Measurements from ENCODE around the gene CHCHD4. TPM values are rescaled to one million over a fixed set of nuclear protein-coding genes. Genes with fewer than 3 reads are reported as not detected.

CHCHD4 gene
- total RNA-seq, 1 donor from 2014 or later: 9.4 TPM

GRCh38 chr3:14153663-14154062 is 29.0 kb upstream of the CHCHD4 start:
- DNase-seq: no peak
- H3K36me3 Mint-ChIP-seq (ENCODE audit: unreplicated experiment): no peaks in the 10 kb centered on the region

GRCh38 chr3:14152963-14153355 is 28.3 kb upstream of the CHCHD4 start:
- H3K27ac Mint-ChIP-seq (ENCODE audit: unreplicated experiment): no peak overlapping the region
- peaks cover 2% of the 10 kb centered on the region for H3K9me3 Mint-ChIP-seq (ENCODE audit: unreplicated experiment)
- no peaks in the 10 kb centered on the region for H3K4me1 Mint-ChIP-seq (ENCODE audit: low read depth, unreplicated experiment)
- H3K27me3 Mint-ChIP-seq (ENCODE audit: unreplicated experiment): peaks cover 2% of the 10 kb centered on the region
- no peak for DNase-seq
- TF ChIP-seq CTCF (IDR thresholded peaks at IDR 0.05; ENCODE audit: partially characterized antibody, unreplicated experiment): no peak
- no peak overlapping the region for H3K4me3 Mint-ChIP-seq (ENCODE audit: unreplicated experiment)
- no peaks in the 10 kb centered on the region for H3K36me3 Mint-ChIP-seq (ENCODE audit: unreplicated experiment)

More at GRCh38 chr3:14153663-14154062, 29.0 kb upstream of the CHCHD4 start:
- Mint-ChIP-seq H3K9me3 (ENCODE audit: unreplicated experiment) (peaks cover 2% of the 10 kb centered on the region), H3K27ac (ENCODE audit: unreplicated experiment) (no peak overlapping the region), H3K4me1 (ENCODE audit: low read depth, unreplicated experiment) (no peaks in the 10 kb centered on the region), H3K4me3 (ENCODE audit: unreplicated experiment) (no peak overlapping the region), H3K27me3 (ENCODE audit: unreplicated experiment) (peaks cover 2% of the 10 kb centered on the region)
- TF ChIP-seq CTCF (IDR thresholded peaks at IDR 0.05; ENCODE audit: partially characterized antibody, unreplicated experiment): no peak

- peaks cover 2% of the 10 kb centered on the region for H3K9me3 Mint-ChIP-seq (ENCODE audit: unreplicated experiment)
- H3K27ac Mint-ChIP-seq (ENCODE audit: unreplicated experiment): no peak overlapping the region
- H3K36me3 Mint-ChIP-seq (ENCODE audit: unreplicated experiment): no peaks in the 10 kb centered on the region
- H3K4me3 Mint-ChIP-seq (ENCODE audit: unreplicated experiment): no peak overlapping the region
- no peak for TF ChIP-seq CTCF (IDR thresholded peaks at IDR 0.05; ENCODE audit: partially characterized antibody, unreplicated experiment)
- H3K4me1 Mint-ChIP-seq (ENCODE audit: low read depth, unreplicated experiment): peaks cover 2% of the 10 kb centered on the region
- peaks cover 2% of the 10 kb centered on the region for H3K27me3 Mint-ChIP-seq (ENCODE audit: unreplicated experiment)
- no peak for DNase-seq
Measured at GRCh38 chr3:14152233-14152962, 27.7 kb upstream of the CHCHD4 start.

GRCh38 chr3:14151471-14152083 is 26.9 kb upstream of the CHCHD4 start:
- no peak for DNase-seq
- H3K27me3 Mint-ChIP-seq (ENCODE audit: unreplicated experiment): peaks cover 2% of the 10 kb centered on the region
- H3K9me3 Mint-ChIP-seq (ENCODE audit: unreplicated experiment): peaks cover 2% of the 10 kb centered on the region
- H3K36me3 Mint-ChIP-seq (ENCODE audit: unreplicated experiment): no peaks in the 10 kb centered on the region
- no peak overlapping the region for H3K4me3 Mint-ChIP-seq (ENCODE audit: unreplicated experiment)
- TF ChIP-seq CTCF (IDR thresholded peaks at IDR 0.05; ENCODE audit: partially characterized antibody, unreplicated experiment): no peak
- H3K4me1 Mint-ChIP-seq (ENCODE audit: low read depth, unreplicated experiment): peaks cover 4% of the 10 kb centered on the region
- H3K27ac Mint-ChIP-seq (ENCODE audit: unreplicated experiment): no peak overlapping the region

All from glutamatergic neuron (in vitro differentiated cells).